Dermis microvascular lymphatic vessel endothelial cell (primary cell): ENCODE results near the gene SMIM15. TPM values are rescaled to one million over a fixed set of nuclear protein-coding genes. Genes with fewer than 3 reads are reported as not detected.
"Not testable (repeated sequence)": the region's sequence is repeated elsewhere in the genome, so short reads cannot be mapped to it uniquely, and the experiment has no call there.

ENCODE experiments used
- DNase-seq, 2 donors: peaks; one replicate each; pipeline versions ENCODE4 v3.0.0 to v3.0.0-alpha.2; 2010; ENCODE audit warnings: low read depth in 2 of 2
- total RNA-seq: library from RNA; depleted of rRNA; stranded (reverse); fragments of >200 nt; gene quantifications from 2 replicates; pipeline ENCODE4 v1.2.1, GENCODE V29; 2014

Gene SMIM15, protein sequence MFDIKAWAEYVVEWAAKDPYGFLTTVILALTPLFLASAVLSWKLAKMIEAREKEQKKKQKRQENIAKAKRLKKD
- total RNA-seq = 33.6 and 41.6 TPM in 2 replicates

DNA sequence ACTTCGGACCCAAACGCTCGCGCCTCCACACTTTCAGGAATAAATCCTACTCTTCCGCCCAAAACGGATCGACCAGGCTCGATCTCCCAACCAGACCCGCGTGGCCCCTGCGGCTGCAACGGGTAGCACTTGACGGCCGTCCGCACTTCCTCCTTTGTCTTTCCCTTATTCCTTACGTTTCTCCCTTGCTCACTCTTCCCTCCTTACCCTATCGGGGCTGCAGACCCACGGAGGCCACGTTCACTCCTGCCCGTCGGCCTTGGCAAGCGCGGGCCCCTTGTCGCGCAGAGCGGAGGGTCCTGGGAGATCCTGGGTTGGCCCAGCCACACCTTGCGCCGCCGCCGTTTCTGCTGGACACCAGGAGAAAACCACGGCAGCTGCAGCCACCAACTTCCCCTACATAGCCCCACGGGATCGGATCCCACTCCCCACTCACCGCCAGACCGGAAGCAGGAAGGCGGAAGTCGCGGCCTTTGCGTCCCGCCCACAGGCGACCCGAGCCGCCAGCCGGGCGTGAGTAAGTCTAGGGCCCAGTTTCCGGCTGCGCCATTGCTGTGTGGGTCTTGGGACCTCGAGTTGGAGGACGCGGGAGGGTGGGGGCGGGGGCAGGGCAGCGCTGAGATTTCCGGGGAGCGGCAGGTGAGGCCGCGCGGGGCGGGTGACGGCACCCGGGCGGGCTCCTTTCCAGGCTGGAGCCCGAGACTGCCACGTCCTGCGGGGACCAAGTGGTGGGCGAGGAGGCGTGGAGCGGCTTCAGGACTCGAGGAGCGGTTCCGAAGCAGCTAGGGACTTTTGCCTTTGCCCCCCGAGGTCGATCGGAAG is at the start of gene SMIM15:
Gene SMIM15, minus strand, starts transcription at position 459 of the 822 bp plus-strand sequence. CDS start 2,297 bp downstream, outside the sequence.
- DNase-seq = peak; percentile 72 to 87

DNA sequence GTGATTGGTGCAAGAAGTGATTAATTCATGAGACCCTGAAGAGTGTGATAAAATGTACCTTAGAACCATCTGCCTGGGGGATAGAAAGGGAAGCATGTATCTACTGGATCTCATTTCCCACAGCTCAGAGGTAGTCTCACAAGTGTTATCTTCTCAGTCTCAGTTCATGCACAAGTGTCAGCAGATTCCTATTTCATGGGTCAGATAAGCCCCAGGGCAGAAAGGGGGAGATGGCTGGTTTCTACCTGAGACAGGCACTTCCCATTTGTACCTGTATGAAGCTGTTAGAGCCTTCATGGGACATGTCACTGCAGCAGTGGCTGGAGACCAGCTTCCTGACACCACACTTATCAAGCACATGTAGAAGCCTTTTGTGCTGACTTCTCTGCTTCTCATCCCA is 45.6 kb upstream of the SMIM15 start:
- no peak for DNase-seq

DNA sequence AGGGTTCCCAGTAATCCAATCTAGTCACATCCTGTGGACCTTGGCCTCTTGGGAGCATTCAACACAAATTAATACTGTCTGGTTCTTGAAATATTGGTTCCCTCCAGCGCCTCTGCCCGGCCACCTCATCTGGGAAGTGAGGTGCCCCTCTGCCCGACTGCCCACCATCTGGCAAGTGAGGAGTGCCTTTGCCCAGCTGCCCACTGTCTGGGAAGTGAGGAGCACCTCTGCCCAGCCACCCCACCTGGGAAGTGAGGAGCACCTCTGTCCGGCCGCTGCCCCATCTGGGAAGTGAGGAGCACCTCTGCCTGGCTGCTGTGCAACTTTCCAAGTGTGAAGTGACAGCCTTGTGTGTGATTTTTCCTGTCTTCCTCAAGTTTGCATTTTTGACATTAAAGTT is 42.7 kb upstream of the SMIM15 start:
- DNase-seq = no peak

DNA sequence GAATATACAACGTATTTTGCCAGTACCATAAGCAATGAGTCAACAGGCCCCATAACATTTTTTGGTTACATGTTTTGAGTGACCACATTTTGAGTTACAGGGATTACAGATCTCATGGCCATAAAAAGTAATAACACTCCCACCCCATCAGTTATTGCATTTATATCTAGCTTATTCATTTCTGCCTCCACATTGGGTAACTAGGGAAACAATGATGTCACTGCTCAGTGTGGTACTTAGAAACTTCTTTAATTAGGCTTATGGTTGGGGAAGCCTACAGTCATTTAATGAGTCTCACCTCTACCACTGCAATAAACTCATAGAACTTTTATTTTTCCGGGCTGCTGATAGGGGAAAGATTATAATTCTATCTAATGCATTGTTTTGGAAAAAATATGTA is 39.9 kb upstream of the SMIM15 start:
- DNase-seq = no peak

DNA sequence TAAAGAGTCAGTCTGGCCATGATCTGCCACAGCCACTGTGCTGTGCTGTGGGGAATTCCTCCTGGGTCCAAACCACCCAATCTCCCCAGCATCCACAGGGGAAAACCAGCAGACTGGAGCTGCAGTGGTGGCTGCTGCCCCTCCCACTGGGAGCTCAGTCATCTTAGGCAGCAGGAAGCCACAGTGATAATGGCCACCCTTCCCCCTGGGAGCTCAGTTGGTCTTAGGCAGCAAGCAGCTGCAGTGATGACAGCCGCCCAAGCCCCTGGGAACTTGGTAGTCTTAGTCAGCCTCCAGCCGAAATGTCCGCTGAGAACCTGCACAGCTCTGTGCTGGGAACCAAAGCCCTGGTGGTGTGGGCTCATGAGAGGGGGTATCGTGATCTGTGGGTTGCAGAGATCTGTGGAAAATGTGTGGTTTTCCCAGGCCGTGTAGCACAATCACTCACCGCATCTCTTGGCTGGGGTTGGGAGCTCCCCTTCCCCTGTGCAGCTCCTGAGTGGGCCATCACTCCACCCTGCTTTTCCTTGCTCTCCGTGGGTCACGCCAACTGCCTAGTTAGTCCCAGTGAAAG is 38.4 kb upstream of the SMIM15 start:
- DNase-seq = no peak

DNA sequence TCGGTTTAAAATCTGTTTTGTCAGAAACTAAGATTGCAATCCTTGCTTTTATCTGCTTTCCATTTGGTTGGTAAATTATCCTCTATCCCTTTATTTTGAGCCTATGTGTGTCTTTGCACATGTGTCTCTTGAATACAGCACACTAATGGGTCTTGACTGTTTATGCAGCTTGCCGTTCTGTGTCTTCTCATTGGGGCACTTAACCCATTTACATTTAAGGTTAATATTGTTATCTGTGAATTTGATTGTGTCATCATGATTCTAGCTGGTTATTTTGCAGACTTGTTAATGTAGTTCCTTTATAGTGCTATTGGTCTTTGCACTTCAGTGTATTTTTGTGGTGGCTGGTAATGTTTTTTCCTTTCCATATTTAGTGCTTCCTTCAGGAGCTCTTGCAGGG is 36.3 kb upstream of the SMIM15 start:
- DNase-seq = no peak

DNA sequence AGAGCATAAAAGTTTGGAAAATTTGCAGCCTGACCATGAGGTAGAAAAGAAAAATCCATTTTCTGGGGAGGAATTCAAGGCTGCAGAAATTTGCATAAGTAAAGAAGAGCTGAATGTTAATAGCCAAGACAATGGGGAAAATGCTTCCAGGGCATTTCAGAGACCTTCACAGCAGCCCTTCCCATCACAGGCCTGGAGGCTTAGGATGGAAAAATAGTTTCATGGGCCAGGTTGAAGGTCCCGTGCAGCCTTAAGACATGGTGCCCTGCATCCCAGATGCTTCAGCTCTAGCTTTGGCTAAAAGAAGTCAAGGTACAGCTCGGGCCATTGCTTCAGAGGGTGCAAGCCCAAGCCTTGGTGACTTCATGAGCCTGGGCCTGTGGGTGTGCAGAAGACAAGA is 25.6 kb upstream of the SMIM15 start:
- DNase-seq = not testable (repeated sequence)

DNA sequence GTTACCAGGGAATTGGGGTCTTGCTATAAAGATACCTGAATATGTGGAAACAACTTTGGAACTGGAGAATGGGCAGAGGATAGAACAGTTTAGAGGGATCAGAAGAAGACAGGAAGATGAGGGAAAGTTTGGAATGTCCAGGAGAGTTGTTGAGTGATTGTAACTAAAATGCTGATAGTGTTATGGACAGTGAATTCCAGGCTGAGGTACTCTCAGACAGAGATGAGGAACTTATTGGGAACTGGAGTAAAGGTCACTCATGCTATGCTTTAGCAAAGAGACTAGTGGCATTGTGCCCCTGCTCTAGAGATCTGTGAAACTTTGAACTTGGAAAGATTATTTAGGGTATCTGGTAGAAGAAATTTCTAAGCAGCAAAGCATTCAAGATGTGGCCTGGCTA is 25.1 kb upstream of the SMIM15 start:
- not testable (repeated sequence) for DNase-seq

DNA sequence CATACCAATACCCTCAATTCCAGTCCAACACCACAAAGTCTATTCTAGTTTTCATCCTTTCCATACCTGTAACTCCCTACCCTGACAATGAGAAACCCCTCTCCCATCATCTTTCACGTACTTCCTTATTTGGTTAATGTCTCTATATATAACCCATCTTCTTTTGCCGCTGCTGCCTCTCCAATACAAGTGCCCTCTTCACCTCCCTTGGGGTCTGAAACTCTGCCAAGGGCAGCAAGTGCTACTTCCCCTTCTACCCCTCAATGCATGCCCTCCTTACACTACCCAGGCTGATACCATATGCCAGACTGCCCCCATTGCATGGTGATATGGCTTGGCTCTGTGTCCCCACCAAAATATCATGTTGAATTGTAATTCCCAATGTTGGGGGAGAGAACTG is 24.4 kb upstream of the SMIM15 start:
- no peak for DNase-seq

DNA sequence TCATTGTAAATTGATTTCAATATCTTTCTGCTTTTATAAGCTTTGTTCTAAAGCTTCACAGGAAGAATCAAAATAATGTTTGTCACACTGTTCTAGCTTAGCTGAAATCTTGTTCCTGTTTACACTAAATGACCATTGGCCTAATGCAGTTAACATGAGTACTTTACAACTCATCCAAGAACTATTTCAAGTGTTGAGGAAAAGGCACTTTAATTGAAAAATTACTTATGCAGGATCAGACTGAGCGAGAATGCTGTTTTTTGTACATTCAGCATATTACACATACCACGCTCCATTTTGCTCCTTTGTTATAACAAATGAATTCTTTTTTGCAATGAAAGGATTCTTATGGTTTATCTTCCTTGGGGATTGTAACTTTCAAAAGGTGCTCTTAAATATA is 22.4 kb upstream of the SMIM15 start:
- no peak for DNase-seq

DNA sequence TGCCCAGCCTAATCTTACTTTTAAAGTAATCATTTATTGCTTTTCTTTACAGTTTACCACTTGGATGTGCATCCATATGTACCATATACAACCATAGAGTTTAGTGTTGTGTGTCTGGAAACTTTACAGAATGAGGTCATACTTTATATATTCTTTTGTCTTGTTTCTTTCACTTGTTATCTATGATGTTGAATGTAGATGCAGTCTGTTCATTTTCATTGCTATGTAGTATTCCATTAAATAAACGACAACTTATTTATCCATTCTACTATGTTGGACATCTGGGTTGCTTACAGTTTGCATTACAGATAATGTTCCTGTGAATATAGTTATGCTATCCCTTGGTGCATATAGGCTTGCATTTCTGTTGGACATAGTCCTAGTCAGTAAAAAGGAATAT is 21.3 kb upstream of the SMIM15 start:
- DNase-seq = no peak

DNA sequence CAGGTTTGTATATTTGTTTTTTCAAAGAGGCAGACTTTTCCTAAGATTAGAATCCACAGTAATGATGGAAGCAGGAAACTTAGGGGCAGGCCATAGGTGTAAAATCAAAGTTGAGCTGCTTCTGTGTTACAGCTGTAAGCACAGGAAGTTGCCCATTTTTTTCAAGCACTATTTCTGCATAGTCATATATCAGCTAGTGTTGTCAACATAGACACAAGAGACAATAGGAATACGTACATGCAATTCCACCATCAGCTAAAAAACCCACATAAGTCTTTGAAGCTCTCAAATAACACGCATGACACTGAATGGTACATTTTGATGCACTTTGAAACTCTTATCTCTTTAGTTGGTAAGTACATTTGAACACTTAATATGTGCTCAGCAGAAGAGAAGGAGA is 20.2 kb upstream of the SMIM15 start:
- peak; percentile 64 to 78 for DNase-seq

DNA sequence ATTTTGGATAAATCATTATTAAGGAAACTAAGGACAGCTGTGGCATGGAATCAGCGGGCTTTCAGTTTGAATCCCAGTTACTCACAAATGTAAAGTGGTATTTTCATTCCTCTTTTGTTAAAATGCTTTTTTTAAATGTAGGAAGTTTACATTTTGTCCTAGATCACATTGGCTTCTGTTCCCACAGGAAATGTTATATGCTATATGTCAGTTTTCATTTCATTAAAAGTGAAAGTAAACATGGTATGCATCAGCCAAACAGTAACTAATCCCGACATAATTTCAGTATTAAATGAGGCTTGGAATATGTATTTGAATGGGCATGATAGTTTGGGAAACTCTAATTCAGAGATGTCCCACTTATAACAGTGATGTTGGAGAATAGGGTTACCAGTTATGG is 18.6 kb upstream of the SMIM15 start:
- DNase-seq = no peak

DNA sequence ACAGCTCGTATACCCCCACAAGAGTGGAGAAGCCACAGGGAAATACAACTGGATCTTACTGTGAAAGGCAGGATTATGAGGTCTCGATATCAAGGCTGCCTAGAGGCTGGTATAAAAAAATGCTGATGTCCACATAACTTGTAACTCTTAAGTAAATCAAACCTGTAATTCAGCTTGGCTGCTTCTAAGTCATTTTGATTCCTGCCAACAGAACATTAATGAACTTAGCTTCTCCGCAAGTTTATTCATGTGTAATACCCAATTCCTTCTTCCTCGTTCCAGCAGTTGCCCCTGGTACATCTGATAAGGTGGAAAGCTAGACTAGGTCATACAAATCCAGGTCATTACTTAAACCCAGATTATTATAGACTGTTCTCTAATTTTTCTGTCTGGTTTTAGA is 16.4 kb upstream of the SMIM15 start:
- no peak for DNase-seq

DNA sequence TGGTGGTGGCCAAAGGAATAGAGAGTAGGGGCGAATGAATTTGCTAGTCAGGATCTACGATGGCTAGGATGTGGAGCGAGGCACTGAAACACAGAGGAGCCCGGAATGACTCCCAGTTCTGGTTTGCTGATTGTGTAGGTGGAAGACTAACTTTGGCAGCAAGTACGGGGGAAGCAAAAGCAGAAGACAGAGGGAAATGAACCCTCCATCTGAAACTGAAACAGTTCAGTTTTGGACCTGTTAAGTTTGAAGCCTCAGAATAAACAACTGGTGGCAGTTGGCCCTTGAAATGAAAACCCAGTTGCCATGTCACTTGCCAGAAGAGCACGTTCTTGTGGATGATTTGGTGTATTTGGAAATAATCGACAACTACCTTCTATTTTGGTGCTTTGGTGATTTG is 15.4 kb upstream of the SMIM15 start:
- no peak for DNase-seq

DNA sequence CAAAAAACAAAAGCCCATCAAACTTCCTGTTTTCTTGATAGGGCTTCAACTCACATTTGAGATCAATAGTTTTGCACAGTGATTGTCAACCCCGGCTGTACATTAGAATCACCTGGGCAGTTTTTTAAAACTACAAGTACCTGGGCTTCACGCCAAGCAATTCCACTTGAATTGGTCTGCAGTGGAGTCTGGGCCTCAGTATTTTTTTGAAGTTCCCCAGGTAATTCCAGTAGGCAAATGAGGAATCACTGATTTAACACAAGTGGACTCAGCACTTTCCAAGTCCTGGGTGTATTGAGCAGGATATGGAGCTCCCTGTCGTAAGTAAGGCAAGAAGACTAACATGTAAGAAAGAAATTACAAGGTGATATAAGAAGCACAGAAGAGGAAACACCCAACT is 14.8 kb upstream of the SMIM15 start:
- no peak for DNase-seq

DNA sequence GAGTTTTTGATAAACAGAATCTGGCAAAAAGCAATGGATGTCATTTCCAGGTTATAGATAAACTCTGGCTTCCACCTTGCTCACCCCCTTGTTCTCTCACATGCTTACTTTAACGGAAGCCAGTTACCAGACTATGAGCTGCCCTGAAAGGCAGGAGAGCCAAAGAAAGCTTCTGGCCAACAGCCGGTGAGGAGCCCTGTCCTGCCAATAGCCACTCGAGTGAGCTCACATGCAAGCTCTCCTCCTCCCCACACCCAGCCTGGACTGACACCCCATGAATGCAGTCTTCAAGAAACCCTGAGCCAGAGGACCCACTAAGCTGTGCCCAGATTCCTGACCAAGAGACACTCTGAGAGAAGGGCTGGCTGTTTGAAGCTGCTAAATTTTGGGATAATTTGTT is 14.4 kb upstream of the SMIM15 start:
- DNase-seq = no peak

DNA sequence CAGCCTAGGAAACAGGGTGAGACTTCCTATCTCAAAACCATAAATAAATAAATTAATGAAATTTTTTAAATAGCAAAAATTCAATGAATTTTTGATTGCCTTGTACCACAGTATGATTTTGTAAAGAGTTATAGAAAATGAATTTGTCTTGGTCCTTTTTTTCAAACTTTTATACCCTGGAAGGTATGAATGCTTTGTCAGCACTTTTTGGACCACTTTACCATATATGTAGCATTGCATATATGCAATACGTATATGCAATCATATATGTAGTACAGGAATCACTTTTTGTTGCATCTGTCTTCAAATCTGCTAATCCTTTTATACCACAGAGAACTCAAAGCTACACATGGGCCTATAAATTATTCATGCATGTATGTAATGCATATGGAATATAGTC is 9.2 kb upstream of the SMIM15 start:
- DNase-seq = no peak

DNA sequence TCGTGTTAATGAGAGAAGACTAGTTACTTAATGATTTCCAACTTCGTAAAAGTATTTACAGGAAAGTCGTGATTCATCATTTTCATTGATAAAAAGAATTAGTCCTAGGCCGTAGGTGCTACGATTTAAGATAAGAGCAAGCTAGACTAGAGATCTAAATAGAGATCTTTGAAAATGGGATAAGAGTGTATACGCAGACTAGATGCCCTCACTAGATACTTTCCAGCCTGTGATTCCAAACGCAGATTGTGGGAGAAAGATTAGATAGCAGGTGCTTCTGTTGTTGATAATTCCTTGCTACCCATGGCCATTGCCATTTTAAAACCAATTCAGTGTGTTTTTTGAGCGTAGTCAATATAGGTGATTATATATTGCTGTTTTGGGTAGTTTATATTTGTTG is 6.7 kb upstream of the SMIM15 start:
- DNase-seq = no peak

DNA sequence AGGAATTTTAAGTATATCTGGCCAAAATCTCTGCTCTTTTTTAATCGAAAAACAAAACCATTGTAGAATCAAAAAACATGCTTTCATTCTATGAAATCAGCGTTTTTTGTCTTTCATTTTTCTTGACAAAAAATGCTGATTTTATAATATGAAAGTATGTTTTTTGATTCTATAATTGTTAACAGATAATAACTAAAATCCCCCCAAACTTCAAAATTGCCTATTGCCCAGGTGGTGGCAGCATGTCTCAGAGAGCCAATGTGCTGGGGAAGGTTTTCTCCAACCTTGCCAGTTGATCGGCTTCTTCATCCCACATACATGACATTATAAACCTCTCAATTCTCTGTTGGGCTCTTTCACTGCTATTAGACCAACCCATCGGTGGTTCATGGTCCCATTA is 5.1 kb upstream of the SMIM15 start:
- peak; percentile 32 to 68 for DNase-seq

DNA sequence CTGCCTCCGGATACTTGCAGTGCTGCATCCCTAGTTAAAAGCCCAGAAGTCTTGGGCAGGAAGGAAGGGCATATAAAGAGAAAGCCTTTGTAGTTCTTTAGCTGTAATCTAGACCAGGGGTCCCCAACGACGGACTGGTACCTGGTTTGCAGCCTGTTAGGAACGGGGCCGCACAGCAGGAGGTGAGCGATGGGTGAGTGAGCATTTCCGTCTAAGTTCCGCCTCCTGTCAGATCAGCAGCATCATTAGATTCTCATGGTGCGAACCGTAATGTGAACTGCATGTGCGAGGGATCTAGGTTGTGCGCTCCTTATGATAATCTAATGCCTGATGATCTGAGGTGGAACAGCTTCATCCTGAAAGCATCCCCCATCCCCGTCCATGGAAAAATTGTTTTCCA is 1.6 kb upstream of the SMIM15 start:
- DNase-seq = no peak

DNA sequence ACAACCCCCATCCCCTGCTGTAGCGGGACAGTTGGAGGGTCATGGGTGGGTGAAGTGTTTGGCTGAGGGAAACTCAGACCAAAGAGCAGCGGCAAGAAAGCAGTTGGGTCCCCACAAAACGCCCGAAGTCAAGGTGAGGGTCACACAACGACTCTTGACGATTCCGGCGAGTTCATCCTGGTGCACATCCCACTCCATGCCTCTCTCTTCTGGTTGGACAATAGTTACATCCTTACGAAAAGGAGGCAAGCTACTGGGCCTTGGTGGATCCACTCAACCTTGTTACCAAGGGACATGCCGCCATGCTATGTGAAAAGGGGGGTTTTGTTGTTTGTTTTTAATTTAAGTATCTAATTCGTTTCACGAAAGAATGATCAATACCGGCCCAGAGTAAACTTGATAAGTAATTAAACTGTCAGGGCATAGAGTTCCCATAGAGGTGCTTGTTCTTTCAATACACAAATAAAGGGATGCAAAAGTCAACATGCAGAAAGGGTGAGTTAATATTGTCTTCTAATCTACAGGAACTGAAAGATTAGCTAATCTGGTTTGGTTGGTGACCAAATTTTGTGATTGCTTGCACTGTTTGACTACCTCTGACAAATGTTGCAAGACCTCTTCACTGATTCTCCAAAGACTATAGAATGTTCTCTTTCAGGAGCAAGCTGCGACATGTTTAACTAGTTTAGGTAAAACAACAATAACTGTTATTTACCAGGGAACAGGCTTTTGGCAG is 732 bp upstream of the SMIM15 start:
- DNase-seq = peak in 1 of 2 donors; percentile 15

DNA sequence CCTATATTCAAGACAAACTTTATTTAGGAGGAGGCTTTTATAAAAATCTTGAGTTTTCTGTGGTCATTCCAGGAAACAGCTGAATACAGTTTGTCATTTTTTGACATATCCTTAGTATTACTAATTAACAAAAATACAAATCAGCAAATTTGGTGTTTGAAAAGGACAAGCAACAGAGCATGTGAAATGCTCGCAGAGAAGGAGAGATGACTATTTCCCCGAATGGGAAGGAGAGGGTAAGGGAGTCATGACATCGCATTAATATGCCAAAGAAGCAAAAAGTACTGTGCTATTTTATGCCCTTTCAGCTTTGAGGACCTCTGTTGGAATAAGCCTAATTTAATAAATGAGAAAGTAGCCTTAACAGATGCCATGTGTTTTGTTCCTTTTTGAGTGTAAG is 1.8 kb downstream of the SMIM15 start:
- DNase-seq = no peak
